Astrocyte (in vitro differentiated cells and primary cell): ENCODE data around the gene ARHGEF37.

Experiments used
- CTCF ChIP-seq: IDR thresholded peaks from 2 replicates; pipeline ENCODE4 v1.5.1; 2011; ENCODE audit warnings: low read depth, mild to moderate bottlenecking, inconsistent platforms, low read length, moderate library complexity; ENCODE audit not compliant: insufficient read depth
- EZH2 ChIP-seq: IDR thresholded peaks from 2 replicates; pipeline ENCODE4 v1.6.1; 2012; ENCODE audit warnings: mild to moderate bottlenecking, low read length, inconsistent platforms; ENCODE audit not compliant: insufficient read depth

GRCh38 chr5:149641000-149641576, 59.8 kb downstream of the ARHGEF37 start:
- no peak for TF ChIP-seq EZH2
- TF ChIP-seq CTCF, result no peak
